ENCODE results near the gene PTPRN2. TPM values are rescaled to one million over a fixed set of nuclear protein-coding genes. Genes with fewer than 3 reads are reported as not detected.

The PTPRN2 gene
- total and polyA plus RNA-seq, 2 of the 8 experiments (the other 6 are each of a cell fraction or from before 2014, with no cell fraction given) = 2.6 to 4.5 TPM

DNA sequence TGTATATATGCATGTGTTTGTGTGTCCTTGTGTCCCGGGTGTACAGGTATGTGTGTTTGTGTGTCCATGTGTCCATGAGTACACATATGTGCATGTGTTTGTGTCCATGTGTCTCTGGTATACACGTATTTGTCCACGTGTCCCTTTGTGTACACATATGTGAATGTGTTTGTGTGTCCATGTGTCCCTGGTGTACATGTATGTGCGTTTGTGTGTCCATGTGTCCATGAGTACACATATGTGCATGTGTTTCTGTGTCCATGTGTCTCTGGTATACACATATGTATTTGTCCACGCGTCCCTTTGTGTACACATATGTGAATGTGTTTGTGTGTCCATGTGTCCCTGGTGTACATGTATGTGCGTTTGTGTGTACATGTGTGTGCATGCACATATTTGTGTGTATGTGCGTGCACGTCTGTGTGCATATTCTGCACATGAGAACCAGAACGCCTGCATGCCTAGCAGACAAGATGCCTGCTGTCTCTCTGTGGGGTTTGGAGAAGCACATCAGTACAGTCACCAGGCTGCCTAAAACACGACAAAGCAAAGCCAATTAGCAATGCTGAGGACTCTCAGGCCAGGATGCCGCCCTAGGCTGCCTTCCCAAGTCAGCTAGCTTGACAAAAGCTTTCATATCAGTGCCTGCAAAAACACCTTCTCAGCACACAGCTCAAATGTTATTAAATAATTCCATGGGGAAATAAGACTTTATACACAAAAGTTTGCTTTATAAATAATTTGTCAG is 327.8 kb downstream of the PTPRN2 start:
- peaks cover 0 to 12% of the 10 kb centered on the region in 2 experiments for H4K20me1 ChIP-seq (replicated peaks in 1 of 2; ENCODE audit: control insufficient read depth in 1 of 2, insufficient read depth in 2 of 2, low read length in 2 of 2)
- H3K4me2 ChIP-seq (ENCODE audit: insufficient read depth in 1 of 2, low read depth in 2 of 2, low read length in 2 of 2) = no peak overlapping the region
- no peak overlapping the region for H2AFZ ChIP-seq (ENCODE audit: low read length)
- H2BK15ac ChIP-seq (ENCODE audit: low read length) = no peak overlapping the region
- no peak overlapping the region for H2BK20ac ChIP-seq (ENCODE audit: low read length)
- H3K56ac ChIP-seq (replicated peaks; ENCODE audit: insufficient read length, low read depth, low read length) = no peak overlapping the region
- H3K79me1 ChIP-seq (ENCODE audit: low read depth, low read length) = peaks cover 3% of the 10 kb centered on the region
- H3K27me3 ChIP-seq (replicated peaks in 1 of 4; ENCODE audit: control insufficient read depth in 3 of 4, extremely low read depth in 1 of 4, insufficient read depth in 3 of 4, low read length in 3 of 4) = no peaks in the 10 kb centered on the region
- no peak overlapping the region; a peak in 1 of 8 replicates for H3K4me3 ChIP-seq (ENCODE audit: extremely low read depth in 1 of 4, insufficient read depth in 2 of 4, low read depth in 3 of 4, low read length in 4 of 4)
- H4K91ac ChIP-seq (replicated peaks; ENCODE audit: insufficient read length, low read length) = no peak overlapping the region
- no peak overlapping the region for H3K27ac ChIP-seq (ENCODE audit: low read depth, low read length)
- no peak for FAIRE-seq
- H3K9ac ChIP-seq (replicated peaks in 1 of 4; ENCODE audit: extremely low read depth in 1 of 4, low read depth in 3 of 4, low read length in 3 of 4) = no peak overlapping the region
- H3K18ac ChIP-seq (ENCODE audit: extremely low read depth, low read length) = no peak overlapping the region
- no peak overlapping the region for H3K14ac ChIP-seq (ENCODE audit: insufficient read length)
- no peak overlapping the region for H2BK120ac ChIP-seq (replicated peaks; ENCODE audit: low read depth, low read length)
- peaks cover 0 to 9% of the 10 kb centered on the region in 2 experiments; a peak in 2 of 4 replicates for H3K79me2 ChIP-seq (ENCODE audit: control insufficient read depth in 1 of 2, insufficient read depth in 2 of 2, low read length in 2 of 2)
- DNase-seq (ENCODE audit: low read depth in 1 of 2, low spot score in 2 of 2) = no peak
- H3K4me1 ChIP-seq (replicated peaks in 1 of 4; ENCODE audit: control insufficient read depth in 3 of 4, insufficient read depth in 4 of 4, low read length in 3 of 4) = peaks cover 0 to 3% (median 0%) of the 10 kb centered on the region in 4 experiments; a peak in 1 of 7 replicates
- H4K5ac ChIP-seq (ENCODE audit: insufficient read length, low read depth, low read length) = no peak overlapping the region
- peaks cover 12% of the 10 kb centered on the region for H3K23me2 ChIP-seq (ENCODE audit: low read depth, low read length)
- CTCF ChIA-PET (ENCODE audit: partially characterized antibody) = interaction anchor here (1.7 kb wide), 1 partner anchor 26 kb away, joined by 3 read pairs; no protein-coding TSS in a partner anchor
- POLR2A ChIA-PET (ENCODE audit: partially characterized antibody) = no interaction called here
- H3K9me3 ChIP-seq (ENCODE audit: insufficient read depth in 2 of 2, low read depth in 1 of 2, low read length in 1 of 2) = peaks cover 27 to 74% of the 10 kb centered on the region in 2 experiments
- H2BK12ac ChIP-seq (ENCODE audit: low read depth, low read length) = no peak overlapping the region
- H3K4ac ChIP-seq (replicated peaks; ENCODE audit: insufficient read length, low read depth, low read length) = no peak overlapping the region
- no peak overlapping the region; the same call in 1 of the 2 replicates for H2BK5ac ChIP-seq (ENCODE audit: low read depth, low read length)
- no peak overlapping the region for H4K8ac ChIP-seq (ENCODE audit: extremely low read depth, insufficient read depth, low read length)
- H3K36me3 ChIP-seq (ENCODE audit: control insufficient read depth in 2 of 4, insufficient read depth in 4 of 4, low read length in 3 of 4) = peaks cover 0 to 8% (median 0%) of the 10 kb centered on the region in 4 experiments; a peak in 1 of 8 replicates
- no peak overlapping the region for H2AK5ac ChIP-seq (ENCODE audit: low read depth, low read length)
- 84% methylated on average over 12 of the region's 12 CpGs; no CpG with 5 or more reads in 1 of the 2 experiments for WGBS, 2 experiments (ENCODE audit: extremely low coverage in 1 of 2, insufficient coverage in 1 of 2, insufficient read length in 1 of 2, insufficient replicate concordance in 2 of 2, low coverage in 1 of 2, low lambda C conversion rate in 2 of 2, missing lambda C conversion rate in 1 of 2)
- H3K23ac ChIP-seq (ENCODE audit: insufficient read length) = no peak overlapping the region
- TF ChIP-seq JUND (IDR thresholded peaks at IDR 0.05; ENCODE audit: low read length) (no peak), CHD1 (IDR thresholded peaks at IDR 0.05; ENCODE audit: low read depth, low read length) (no peak), GTF2F1 (IDR thresholded peaks at IDR 0.05; ENCODE audit: borderline replicate concordance, low read depth, low read length) (no peak), KDM1A (IDR thresholded peaks at IDR 0.05; ENCODE audit: borderline replicate concordance, low read length) (no peak), RFX5 (IDR thresholded peaks at IDR 0.05; ENCODE audit: borderline replicate concordance, low read depth, low read length) (no peak), SIX5 (IDR thresholded peaks at IDR 0.05; ENCODE audit: low read depth, low read length) (no peak), SIRT6 (IDR thresholded peaks at IDR 0.05; ENCODE audit: low read length) (no peak), TAF1 (IDR thresholded peaks at IDR 0.05; ENCODE audit: low read depth, low read length) (no peak), SP1 (IDR thresholded peaks at IDR 0.05; ENCODE audit: low read depth, low read length) (no peak), RNF2 (IDR thresholded peaks at IDR 0.05; ENCODE audit: borderline replicate concordance, low read depth, low read length, missing control alignments, poor library complexity, severe bottlenecking) (no peak)

Measured in H1 (cell line).